Measurements from ENCODE around the gene SUPT3H.

Gene SUPT3H

DNA sequence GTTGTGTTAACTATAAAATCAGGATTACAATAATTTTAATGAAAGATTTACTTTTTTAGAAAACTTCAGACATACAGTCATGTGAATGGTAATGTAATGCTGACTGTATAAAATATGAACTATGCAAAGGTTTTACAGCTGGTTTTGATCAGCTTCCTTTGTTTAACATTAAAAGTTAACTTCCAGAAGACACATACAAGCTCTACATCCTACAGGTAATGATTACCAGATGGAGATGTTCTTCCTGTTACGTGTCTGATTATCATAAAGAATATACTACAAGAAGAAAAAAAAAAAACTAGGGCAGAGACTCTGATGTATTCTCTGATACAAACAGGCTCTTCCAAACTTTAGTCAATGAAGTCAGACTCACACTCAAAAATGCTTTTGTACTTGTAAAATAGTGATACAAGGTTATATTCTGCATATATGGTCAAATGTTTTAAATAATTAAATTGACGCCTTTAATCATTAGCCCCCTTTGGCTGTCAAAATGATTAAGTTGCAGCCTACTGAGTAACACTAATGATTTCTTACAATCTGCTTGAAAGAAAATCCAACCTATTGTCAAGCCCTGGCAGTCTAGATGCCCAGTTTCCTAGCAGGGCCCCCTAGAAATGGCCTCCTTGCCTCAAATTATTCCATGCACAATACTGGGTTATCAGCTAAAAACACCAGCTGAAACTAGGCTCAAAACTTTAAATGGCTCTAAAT lies 301.4 kb downstream of the SUPT3H start:
- TF ChIP-seq EGR1 (IDR thresholded peaks at IDR 0.05) (no peak), TEAD4 (IDR thresholded peaks at IDR 0.05) (no peak), ZBTB7A (IDR thresholded peaks at IDR 0.05; ENCODE audit: low read depth) (no peak), NFIC (IDR thresholded peaks at IDR 0.05) (no peak), YY1 (IDR thresholded peaks at IDR 0.05; ENCODE audit: low read depth) (no peak), EP300 (IDR thresholded peaks at IDR 0.05; ENCODE audit: borderline replicate concordance) (no peak)
- TF ChIP-seq, protein P1, sequence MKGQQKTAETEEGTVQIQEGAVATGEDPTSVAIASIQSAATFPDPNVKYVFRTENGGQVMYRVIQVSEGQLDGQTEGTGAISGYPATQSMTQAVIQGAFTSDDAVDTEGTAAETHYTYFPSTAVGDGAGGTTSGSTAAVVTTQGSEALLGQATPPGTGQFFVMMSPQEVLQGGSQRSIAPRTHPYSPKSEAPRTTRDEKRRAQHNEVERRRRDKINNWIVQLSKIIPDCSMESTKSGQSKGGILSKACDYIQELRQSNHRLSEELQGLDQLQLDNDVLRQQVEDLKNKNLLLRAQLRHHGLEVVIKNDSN (IDR thresholded peaks at IDR 0.05), result no peak

- TF ChIP-seq CEBPB (IDR thresholded peaks at IDR 0.05) (no peak), FOXM1 (IDR thresholded peaks at IDR 0.05; ENCODE audit: borderline replicate concordance, low read depth) (no peak), YY1 (IDR thresholded peaks at IDR 0.05; ENCODE audit: low read depth) (no peak), ZBTB7A (IDR thresholded peaks at IDR 0.05; ENCODE audit: low read depth) (no peak), NFIC (IDR thresholded peaks at IDR 0.05) (no peak), REST (IDR thresholded peaks at IDR 0.05; ENCODE audit: low read depth) (no peak), TEAD4 (IDR thresholded peaks at IDR 0.05) (no peak), EGR1 (IDR thresholded peaks at IDR 0.05) (no peak), RAD21 (IDR thresholded peaks at IDR 0.05; ENCODE audit: low read depth) (no peak), TAF1 (IDR thresholded peaks at IDR 0.05; ENCODE audit: low read depth) (no peak), EP300 (IDR thresholded peaks at IDR 0.05; ENCODE audit: borderline replicate concordance) (no peak), CREB1 (IDR thresholded peaks at IDR 0.05; ENCODE audit: low read depth) (no peak), TCF12 (IDR thresholded peaks at IDR 0.05; ENCODE audit: low read depth) (no peak)
- TF ChIP-seq, protein P1 (IDR thresholded peaks at IDR 0.05), result no peak
- TF ChIP-seq, protein P2, sequence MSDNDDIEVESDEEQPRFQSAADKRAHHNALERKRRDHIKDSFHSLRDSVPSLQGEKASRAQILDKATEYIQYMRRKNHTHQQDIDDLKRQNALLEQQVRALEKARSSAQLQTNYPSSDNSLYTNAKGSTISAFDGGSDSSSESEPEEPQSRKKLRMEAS (IDR thresholded peaks at IDR 0.05), result no peak
Observed at GRCh38 chr6:45075246-45075645, 302.5 kb downstream of the SUPT3H start.

GRCh38 chr6:45074439-45074838 lies 303.3 kb downstream of the SUPT3H start:
- TF ChIP-seq REST (IDR thresholded peaks at IDR 0.05; ENCODE audit: low read depth) (no peak), EP300 (IDR thresholded peaks at IDR 0.05; ENCODE audit: borderline replicate concordance) (no peak), CREB1 (IDR thresholded peaks at IDR 0.05; ENCODE audit: low read depth) (no peak), YY1 (IDR thresholded peaks at IDR 0.05; ENCODE audit: low read depth) (no peak), FOXM1 (IDR thresholded peaks at IDR 0.05; ENCODE audit: borderline replicate concordance, low read depth) (no peak), EGR1 (IDR thresholded peaks at IDR 0.05) (no peak), TAF1 (IDR thresholded peaks at IDR 0.05; ENCODE audit: low read depth) (no peak), TCF12 (IDR thresholded peaks at IDR 0.05; ENCODE audit: low read depth) (no peak), CEBPB (IDR thresholded peaks at IDR 0.05) (no peak), NFIC (IDR thresholded peaks at IDR 0.05) (no peak), ZBTB7A (IDR thresholded peaks at IDR 0.05; ENCODE audit: low read depth) (no peak), TEAD4 (IDR thresholded peaks at IDR 0.05) (no peak), RAD21 (IDR thresholded peaks at IDR 0.05; ENCODE audit: low read depth) (no peak)
- TF ChIP-seq, protein P1 (IDR thresholded peaks at IDR 0.05), result no peak
- TF ChIP-seq, protein P2 (IDR thresholded peaks at IDR 0.05), result no peak

GRCh38 chr6:45073771-45074170 lies 304.0 kb downstream of the SUPT3H start:
- TF ChIP-seq CEBPB (IDR thresholded peaks at IDR 0.05), result no peak
- no peak for TF ChIP-seq RAD21 (IDR thresholded peaks at IDR 0.05; ENCODE audit: low read depth)
- TF ChIP-seq, protein P2 (IDR thresholded peaks at IDR 0.05), result no peak
- TF ChIP-seq EP300 (IDR thresholded peaks at IDR 0.05; ENCODE audit: borderline replicate concordance), result no peak
- TF ChIP-seq, protein P1 (IDR thresholded peaks at IDR 0.05), result no peak
- TF ChIP-seq EGR1 (IDR thresholded peaks at IDR 0.05), result no peak
- no peak for TF ChIP-seq CREB1 (IDR thresholded peaks at IDR 0.05; ENCODE audit: low read depth)
